Activated gamma-delta T cell (primary cell): ENCODE data around the gene RAB26.
"Not testable (repeated sequence)": the region's sequence is repeated elsewhere in the genome, so short reads cannot be mapped to it uniquely, and the experiment has no call there.

Experiments used
- DNase-seq: peaks from one replicate; lab custom pipeline; 2025; lab: John Stamatoyannopoulos, UW

RAB26 gene

DNA sequence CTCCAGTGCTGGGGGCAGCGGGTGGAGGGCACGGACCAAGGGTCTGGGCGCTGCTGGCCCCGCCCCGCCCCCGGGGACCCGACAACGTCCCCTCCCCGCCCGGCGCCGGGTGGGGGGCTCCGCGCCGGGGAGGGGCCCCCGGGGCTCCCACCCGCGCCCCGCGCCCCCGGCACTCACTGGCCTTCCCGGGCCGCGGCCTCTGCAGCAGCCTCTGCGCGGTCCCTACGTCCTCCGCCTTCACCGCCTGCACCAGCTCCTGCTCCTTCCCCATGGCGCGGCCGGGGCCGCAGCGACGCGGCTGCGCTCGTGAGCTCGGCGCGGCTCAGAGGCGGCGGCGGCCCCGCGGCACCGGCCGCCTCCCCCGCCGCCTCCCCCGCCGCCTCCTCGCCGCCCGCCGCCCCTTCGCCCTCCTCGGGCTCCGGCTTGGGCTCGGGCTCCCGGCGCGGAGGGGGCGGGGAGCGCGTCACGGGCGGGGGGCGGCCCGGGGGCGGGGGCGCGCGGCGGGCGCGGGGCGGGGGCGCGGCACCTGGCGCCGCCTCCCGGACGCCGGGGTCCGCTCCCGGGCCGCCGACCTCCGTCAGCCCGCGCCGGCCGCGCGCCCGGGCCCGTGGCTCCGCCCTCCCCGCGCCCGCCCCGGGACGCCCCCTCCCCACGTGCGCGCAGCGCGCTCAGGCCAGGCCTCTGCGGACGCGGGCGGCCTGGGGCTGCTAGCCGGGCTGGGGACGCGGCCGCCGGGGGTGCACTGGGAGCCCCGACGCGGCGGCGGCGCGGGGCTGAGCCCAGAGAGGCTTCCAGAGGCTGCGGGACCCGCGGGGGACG lies 47.9 kb downstream of the RAB26 start, which contains the start of gene CASKIN1:
TSS of gene CASKIN1 (minus strand) at position 444 of the 819 bp plus-strand sequence. CDS start at position 271, 173 bp downstream.
- no peak for DNase-seq

GRCh38 chr16:2196981-2197511 lies 48.6 kb downstream of the RAB26 start:
- no peak for DNase-seq

GRCh38 chr16:2197765-2198164 lies 49.3 kb downstream of the RAB26 start:
- no peak for DNase-seq

DNA sequence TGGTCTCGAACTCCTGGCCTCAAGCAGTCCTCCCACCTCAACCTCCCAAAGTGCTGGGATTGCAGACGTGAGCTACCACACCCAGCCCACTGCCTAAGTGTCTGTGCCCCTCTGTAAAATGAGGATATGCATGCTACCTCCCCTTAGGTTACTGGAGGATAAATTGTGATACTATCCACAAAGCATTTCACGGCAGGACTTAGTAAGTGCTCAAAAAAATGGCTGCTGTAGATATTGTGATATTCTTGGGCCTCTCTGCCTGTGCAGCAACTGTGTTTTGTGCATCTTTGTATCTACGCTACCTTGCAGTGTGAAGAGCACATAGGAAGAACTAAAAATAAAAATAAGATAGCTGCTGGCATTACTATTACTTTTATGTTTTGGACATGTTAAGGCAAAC lies 49.9 kb downstream of the RAB26 start:
- no peak for DNase-seq

DNA sequence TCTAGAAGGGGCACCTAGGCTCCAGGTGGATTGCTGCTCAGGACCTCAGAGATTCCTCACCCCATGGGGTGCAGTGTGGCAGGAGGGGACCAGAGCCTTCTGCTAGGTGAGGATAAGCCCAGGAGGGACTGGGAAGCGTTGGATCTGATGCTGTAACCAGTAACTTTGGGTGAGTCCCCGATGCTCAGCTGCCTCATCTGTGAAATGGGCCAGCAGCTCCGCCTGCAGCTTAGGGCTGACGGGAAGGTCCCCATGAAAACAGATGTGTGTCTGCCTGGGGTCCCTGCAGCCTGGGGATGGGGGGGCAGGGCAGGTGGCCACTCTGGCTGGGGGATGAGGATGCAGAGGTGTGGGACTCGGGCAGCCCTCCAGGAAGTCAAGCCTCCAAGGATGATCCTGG lies 50.7 kb downstream of the RAB26 start:
- no peak for DNase-seq

DNA sequence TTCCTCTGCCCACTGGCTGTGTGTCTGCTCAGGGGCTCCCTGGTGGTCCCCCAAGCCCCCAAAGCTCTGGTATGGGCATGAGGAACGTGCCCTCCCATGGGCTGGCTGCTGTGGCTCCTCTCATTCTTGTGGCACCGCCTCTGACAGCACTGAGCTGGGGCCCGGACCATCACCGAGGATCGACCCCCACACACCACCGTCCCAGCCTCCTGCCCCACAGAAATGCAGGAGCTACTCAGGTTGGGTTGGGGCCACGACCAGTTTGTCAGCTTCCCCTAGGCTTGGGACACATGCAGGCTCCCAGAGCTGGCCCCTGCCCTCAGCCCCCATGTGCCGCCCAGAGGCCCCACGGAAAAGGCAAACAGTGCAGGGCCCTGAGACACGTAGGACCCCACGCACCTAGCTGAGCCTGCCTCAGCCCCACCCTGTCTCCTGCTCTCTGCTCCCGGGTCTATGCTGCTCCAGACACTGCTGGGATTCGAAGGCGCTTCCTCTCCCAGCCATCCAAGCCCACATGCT lies 51.3 kb downstream of the RAB26 start:
- DNase-seq = no peak

DNA sequence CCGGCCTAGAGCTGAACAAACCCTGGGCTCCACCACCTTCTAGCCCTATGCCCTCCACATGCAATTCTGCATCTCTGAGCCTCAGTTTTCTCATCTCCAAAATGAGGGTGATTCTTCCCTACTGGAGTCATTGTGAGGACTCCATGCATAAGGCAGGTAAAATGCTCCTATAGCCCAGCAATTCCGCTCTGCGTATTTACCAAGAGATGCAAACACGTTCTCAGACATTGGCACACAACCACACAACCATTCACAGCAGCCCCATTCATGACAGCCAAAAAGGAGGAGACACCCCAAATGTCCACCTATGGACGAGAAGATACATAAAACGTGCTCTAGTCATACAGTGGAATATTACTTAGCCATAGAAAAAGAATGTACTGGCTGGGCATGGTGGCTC lies 51.9 kb downstream of the RAB26 start:
- no peak for DNase-seq

DNA sequence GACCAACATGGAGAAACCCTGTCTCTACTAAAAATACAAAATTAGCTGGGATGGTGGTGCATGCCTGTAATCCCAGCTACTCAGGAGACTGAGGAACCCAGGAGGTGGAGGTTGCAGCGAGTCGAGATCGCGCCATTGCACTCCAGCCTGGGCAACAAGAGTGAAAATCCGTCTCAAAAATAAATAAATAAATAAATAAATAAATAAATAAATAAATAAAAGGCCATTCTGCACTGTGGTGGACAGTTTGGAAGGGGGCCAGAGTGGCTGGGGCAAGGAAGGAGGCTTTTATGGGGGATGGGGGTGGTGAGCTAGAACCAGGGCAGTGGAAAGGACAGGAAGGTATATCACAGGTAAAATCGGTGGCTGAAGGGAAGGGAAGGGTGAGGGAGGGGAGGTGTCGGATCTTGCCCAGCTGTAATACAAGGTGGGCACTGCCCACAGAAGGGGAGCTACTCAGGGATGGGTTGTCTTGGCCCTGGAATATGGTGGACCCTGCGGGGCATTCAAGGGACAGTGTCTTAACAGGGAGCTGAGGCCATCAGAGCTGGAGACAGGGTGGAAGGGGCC lies 54.8 kb downstream of the RAB26 start:
- not testable (repeated sequence) for DNase-seq
